Measurements from ENCODE around the gene GPR87. TPM values are rescaled to one million over a fixed set of nuclear protein-coding genes. Genes with fewer than 3 reads are reported as not detected.

GPR87 gene
- total RNA-seq, 2 donors from 2014 or later, result not detected

GRCh38 chr3:151319628-151320027 is 3.0 kb upstream of the GPR87 start:
- intact Hi-C loops (cut with DNase I, micrococcal nuclease), result no loop called here
- no peak for ATAC-seq
- DNase-seq, result no peak

GRCh38 chr3:151318991-151319390 is 2.4 kb upstream of the GPR87 start:
- intact Hi-C loops (cut with DNase I, micrococcal nuclease), result no loop called here
- no peak for DNase-seq
- no peak for ATAC-seq

- intact Hi-C loops (cut with DNase I, micrococcal nuclease), result no loop called here
- DNase-seq, result no peak
- no peak for ATAC-seq
Measured at GRCh38 chr3:151318313-151318712, 1.7 kb upstream of the GPR87 start.

- no peak for ATAC-seq
- intact Hi-C loops (cut with DNase I, micrococcal nuclease), result no loop called here
- DNase-seq, result no peak
Measured at GRCh38 chr3:151315846-151316245, 774 bp downstream of the GPR87 start.

DNA sequence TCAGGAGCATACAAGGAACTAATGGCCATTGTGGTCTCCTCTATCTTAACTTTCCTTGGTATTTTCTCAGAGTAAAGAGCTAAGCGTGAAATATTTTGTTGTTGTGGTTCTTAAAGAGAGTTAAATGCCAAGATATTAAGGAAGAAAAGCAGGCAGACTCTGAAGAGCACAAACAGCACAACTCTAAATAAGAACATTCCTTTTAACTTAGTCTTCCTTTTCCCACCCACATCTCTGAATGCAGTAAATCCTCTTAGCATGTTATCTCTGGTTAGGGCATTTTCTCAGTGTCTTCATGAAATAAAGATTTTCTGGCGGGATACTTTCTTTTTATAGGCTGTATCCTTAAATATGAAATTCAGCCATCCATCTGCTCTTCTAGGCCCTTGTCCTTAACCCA is 1.5 kb downstream of the GPR87 start:
- no peak for DNase-seq
- intact Hi-C loops (cut with DNase I, micrococcal nuclease), result no loop called here
- no peak for ATAC-seq

GRCh38 chr3:151314593-151314992 is 2.0 kb downstream of the GPR87 start:
- ATAC-seq, result no peak
- intact Hi-C loops (cut with DNase I, micrococcal nuclease), result no loop called here
- DNase-seq, result no peak

DNA sequence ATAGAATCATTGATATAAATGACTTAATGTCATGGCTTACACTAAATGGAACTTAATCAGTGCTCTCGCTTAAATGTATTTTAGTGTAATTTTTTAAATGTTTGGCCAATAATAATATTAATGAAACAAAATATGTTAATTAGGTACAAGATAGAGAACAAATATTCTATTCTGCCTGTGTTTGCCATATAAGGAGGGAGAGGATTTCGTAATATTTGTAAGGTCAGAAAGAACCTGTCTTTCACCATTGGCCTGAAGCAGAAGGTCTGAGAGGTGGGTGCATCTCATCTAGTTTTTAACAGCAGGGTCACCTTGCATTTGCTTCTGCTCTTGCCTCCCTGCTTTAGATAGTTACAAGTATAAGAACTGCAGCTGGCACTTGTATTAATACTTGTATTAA is 2.5 kb downstream of the GPR87 start:
- DNase-seq, result no peak
- intact Hi-C loops (cut with DNase I, micrococcal nuclease), result no loop called here
- no peak for ATAC-seq

- intact Hi-C loops (cut with DNase I, micrococcal nuclease), result no loop called here
- ATAC-seq, result no peak
- no peak for DNase-seq
Measured at GRCh38 chr3:151312972-151313371, 3.6 kb downstream of the GPR87 start.

- no peak for ATAC-seq
- intact Hi-C loops (cut with DNase I, micrococcal nuclease), result no loop called here
Measured at GRCh38 chr3:151309566-151309965, 7.1 kb downstream of the GPR87 start.

GRCh38 chr3:151307583-151308488 is 8.8 kb downstream of the GPR87 start:
- intact Hi-C loops (cut with DNase I, micrococcal nuclease), result no loop called here
- no peak for ATAC-seq
- DNase-seq, result no peak

More at GRCh38 chr3:151309566-151309965, 7.1 kb downstream of the GPR87 start:
- DNase-seq, result no peak

DNA sequence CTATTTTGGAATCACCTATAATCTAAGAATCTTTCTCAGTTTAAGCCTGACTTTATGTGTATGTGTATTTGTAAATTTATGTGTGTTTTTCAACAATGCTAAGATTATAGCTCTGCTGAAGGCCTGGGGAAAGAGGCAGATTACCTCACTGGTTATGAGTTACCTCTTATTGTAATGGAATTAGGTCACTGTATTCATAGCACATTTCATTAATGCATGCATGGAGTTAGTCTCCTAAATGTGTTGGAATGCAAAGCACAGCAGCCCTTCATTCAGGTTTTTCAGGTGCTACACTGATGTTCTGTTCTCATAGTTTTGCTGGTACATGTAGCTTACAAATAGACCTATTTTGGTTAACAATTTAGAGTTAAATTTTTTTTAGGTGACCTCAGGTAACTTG is 9.5 kb downstream of the GPR87 start:
- ATAC-seq (no peak), DNase-seq (no peak)
- intact Hi-C loops (cut with DNase I, micrococcal nuclease), result no loop called here

DNA sequence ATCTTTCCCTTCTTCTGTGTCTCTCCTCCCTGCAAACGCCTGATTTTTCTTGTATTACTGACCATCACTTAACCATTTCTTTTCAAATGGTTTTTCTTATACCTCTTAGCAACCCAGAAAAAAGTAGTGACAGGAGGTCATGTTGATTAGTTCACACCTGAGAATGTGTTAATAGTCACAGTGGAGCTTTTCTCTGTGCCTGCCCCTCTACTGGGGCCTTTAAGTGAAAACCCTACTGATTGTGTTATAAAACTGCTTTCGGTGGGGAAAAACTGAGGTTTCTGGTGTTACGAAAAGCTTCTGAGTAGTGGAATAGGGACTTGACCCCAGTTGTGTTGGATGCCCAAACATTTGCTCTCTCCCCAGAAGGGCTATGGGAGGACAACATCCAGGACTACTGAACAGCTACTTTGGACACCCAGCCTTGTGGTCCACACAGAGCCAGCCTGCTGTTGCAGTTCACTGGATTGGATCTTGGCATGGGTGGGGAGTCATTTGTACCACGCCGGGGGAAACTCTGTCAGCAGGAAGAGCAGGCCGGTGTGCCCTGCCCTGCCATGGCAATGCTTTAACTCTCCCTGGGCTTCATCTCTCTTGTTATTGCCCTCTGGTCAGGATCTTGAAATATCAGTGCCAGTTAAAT is 10.3 kb downstream of the GPR87 start:
- ATAC-seq (no peak), DNase-seq (no peak)
- intact Hi-C loops (cut with DNase I, micrococcal nuclease), result no loop called here

- ATAC-seq (no peak), DNase-seq (no peak)
- intact Hi-C loops (cut with DNase I, micrococcal nuclease), result no loop called here
Measured at GRCh38 chr3:151305775-151306151, 10.9 kb downstream of the GPR87 start.

GRCh38 chr3:151305060-151305774 is 11.4 kb downstream of the GPR87 start:
- DNase-seq (peak; percentile 24 to 31), ATAC-seq (peak; percentile 79)
- intact Hi-C loops (cut with DNase I, micrococcal nuclease), result no loop called here

DNA sequence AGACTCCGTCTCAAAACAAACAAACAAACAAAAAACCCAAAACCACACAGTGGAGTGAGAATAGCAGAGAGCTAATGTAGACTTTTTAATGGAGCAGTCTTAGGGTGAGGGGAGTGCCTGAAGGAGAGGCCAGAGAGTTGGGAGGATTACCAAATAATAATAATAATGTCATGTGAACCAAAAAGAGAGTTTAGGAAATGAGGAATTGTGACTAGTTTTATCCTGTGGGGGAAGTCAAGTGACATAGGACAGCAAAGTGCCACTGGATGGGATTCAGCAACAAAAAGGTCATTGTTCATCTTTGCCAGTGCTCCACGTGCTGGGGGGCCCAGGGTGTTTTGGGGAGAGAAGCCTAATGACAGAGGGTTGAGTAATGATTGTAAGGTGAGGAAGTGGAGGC is 12.9 kb downstream of the GPR87 start:
- intact Hi-C loops (cut with DNase I, micrococcal nuclease), result no loop called here
- DNase-seq (no peak), ATAC-seq (no peak)

DNA sequence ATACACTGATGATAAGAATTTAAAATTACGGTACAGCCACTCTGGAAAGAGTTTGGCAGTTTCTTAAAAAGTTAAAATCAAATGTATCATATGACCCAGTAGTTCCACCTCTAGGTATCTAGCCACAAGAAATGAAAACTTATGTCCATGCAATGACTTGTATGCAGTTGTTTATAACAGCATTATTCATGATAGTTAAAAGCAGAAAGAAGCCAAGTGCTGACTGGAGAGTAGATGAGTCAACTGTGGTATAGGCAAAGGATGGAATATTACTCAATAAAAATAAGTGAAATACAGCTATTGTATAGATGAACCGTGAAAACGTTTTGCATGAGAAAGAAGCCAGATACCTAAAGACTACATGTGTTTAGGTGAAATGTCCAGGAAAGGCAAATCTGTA is 14.8 kb downstream of the GPR87 start:
- no peak for DNase-seq
- ATAC-seq, result no peak
- intact Hi-C loops (cut with DNase I, micrococcal nuclease), result no loop called here

DNA sequence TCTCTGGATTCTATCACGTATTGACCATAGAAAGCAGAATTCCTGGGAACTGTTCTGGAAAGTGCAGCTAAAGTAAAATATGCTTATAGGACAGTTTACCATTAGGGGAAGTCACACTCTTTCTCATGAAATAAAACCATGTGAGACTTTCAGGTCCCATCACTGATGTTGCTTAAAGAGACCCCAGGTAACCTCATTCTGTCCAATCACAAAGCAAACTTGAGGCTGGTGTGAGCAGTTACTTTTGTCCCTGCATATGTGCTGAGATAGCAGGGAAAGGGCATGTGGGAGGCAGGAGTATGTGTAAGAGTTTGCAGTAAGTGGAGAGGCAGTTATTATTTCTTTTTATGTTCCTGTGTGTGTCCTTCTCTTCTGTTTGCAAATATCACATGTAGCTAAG is 16.1 kb downstream of the GPR87 start:
- no peak for ATAC-seq
- intact Hi-C loops (cut with DNase I, micrococcal nuclease), result no loop called here
- no peak for DNase-seq

DNA sequence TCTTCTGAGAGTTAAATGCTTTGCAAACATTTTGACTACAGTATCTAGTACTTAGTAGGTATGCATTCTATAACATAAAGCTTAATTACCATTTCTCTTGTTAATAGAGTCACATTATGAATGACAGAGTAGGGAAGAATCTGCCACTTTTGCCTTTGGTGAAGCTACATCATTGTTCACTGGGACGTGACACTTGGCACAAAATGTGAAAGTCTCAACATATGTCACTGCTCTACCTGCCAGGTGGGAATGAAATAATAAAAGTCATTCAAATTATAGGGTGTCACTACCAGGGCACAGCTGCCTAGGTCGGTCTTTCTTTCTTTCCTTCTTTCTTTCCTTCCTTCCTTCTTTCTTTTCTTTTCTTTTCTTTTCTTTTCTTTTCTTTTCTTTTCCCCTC is 17.6 kb downstream of the GPR87 start:
- intact Hi-C loops (cut with DNase I, micrococcal nuclease), result no loop called here
- DNase-seq (no peak), ATAC-seq (no peak)

- ATAC-seq (no peak), DNase-seq (no peak)
- intact Hi-C loops (cut with DNase I, micrococcal nuclease), result no loop called here
Measured at GRCh38 chr3:151297429-151297828, 19.2 kb downstream of the GPR87 start.

DNA sequence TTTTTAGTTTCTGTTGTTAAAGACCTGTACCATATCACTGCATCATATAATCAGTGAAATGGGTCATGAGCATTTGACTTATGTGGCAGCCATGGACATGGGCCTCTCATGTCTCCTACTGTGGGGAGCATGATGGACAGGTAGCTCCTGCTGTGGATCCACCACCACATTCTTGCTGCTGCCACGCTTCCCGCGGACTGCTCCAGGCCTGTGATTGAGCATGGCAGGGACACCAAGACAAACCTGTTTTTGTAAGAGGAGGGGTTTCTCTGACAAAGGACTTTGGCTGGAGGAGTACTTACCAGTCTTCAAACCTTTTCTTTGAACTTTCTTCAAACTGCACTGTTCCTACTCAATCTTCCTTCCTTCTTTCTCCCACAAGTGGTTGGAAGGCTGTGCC is 20.4 kb downstream of the GPR87 start:
- no peak for ATAC-seq

More for the DNA sequence above, 20.4 kb downstream of the GPR87 start:
- DNase-seq, result no peak
- intact Hi-C loops (cut with DNase I, micrococcal nuclease), result no loop called here
